BE2C (cell line): ENCODE data around the gene LRCH2.

Source experiments
- DNase-seq: peaks from one replicate; pipeline ENCODE4 v3.0.0-alpha.2; 2020
- H3K27me3 ChIP-seq: fragments of 250-450 bp; sonication (Bioruptor Pico); 2 replicates; pipeline ENCODE4 v1.5.1; 2020; ENCODE audit warnings: mild to moderate bottlenecking
- H3K36me3 ChIP-seq: fragments of 250-450 bp; sonication (Bioruptor Pico); 2 replicates; pipeline ENCODE4 v1.5.1; 2020; ENCODE audit warnings: mild to moderate bottlenecking
- H3K4me1 ChIP-seq: fragments of 250-450 bp; sonication (Bioruptor Pico); 2 replicates; pipeline ENCODE4 v1.5.1; 2020
- H3K4me3 ChIP-seq: 2 replicates; pipeline ENCODE4 v1.5.1; 2011; ENCODE audit warnings: low read depth, low read length
- H3K9me3 ChIP-seq: fragments of 250-450 bp; sonication (Bioruptor Pico); 2 replicates; pipeline ENCODE4 v1.5.1; 2020
- CTCF ChIP-seq: IDR thresholded peaks from 2 replicates; pipeline ENCODE4 v1.5.1; 2012; ENCODE audit warnings: mild to moderate bottlenecking, low read depth, low read length

Gene LRCH2

GRCh38 chrX:115134382-115134781 is 99.5 kb downstream of the LRCH2 start:
- Histone ChIP-seq H3K9me3 (no peaks in the 10 kb centered on the region), H3K27me3 (no peaks in the 10 kb centered on the region)

GRCh38 chrX:115112411-115112810 is 121.5 kb downstream of the LRCH2 start:
- no peaks in the 10 kb centered on the region for H3K27me3 ChIP-seq
- H3K4me1 ChIP-seq: no peaks in the 10 kb centered on the region
- H3K9me3 ChIP-seq: no peaks in the 10 kb centered on the region
- H3K36me3 ChIP-seq: no peaks in the 10 kb centered on the region
- no peak for DNase-seq
- TF ChIP-seq CTCF: no peak
- H3K4me3 ChIP-seq: no peak overlapping the region

More at GRCh38 chrX:115134382-115134781, 99.5 kb downstream of the LRCH2 start:
- no peaks in the 10 kb centered on the region for H3K36me3 ChIP-seq
- H3K4me3 ChIP-seq: no peak overlapping the region
- DNase-seq: no peak
- no peaks in the 10 kb centered on the region for H3K4me1 ChIP-seq
- no peak for TF ChIP-seq CTCF

GRCh38 chrX:115098897-115099296 is 135.0 kb downstream of the LRCH2 start:
- no peak for TF ChIP-seq CTCF
- no peaks in the 10 kb centered on the region for H3K36me3 ChIP-seq
- no peak overlapping the region for H3K4me3 ChIP-seq
- no peak for DNase-seq
- no peaks in the 10 kb centered on the region for H3K9me3 ChIP-seq
- no peaks in the 10 kb centered on the region for H3K4me1 ChIP-seq
- H3K27me3 ChIP-seq: no peaks in the 10 kb centered on the region

- H3K36me3 ChIP-seq: no peaks in the 10 kb centered on the region
- no peak for DNase-seq
- no peaks in the 10 kb centered on the region for H3K9me3 ChIP-seq
- H3K4me3 ChIP-seq: no peak overlapping the region
- no peak for TF ChIP-seq CTCF
- H3K4me1 ChIP-seq: no peaks in the 10 kb centered on the region
- H3K27me3 ChIP-seq: no peaks in the 10 kb centered on the region
Observed at GRCh38 chrX:115093191-115093590, 140.7 kb downstream of the LRCH2 start.

- Histone ChIP-seq H3K27me3 (no peaks in the 10 kb centered on the region), H3K9me3 (no peaks in the 10 kb centered on the region), H3K4me3 (no peak overlapping the region), H3K4me1 (no peaks in the 10 kb centered on the region), H3K36me3 (no peaks in the 10 kb centered on the region)
- no peak for DNase-seq
- no peak for TF ChIP-seq CTCF
Observed at GRCh38 chrX:115089419-115089818, 144.5 kb downstream of the LRCH2 start.

GRCh38 chrX:115068896-115069295 is 165.0 kb downstream of the LRCH2 start:
- TF ChIP-seq CTCF: no peak
- no peaks in the 10 kb centered on the region for H3K36me3 ChIP-seq
- no peaks in the 10 kb centered on the region for H3K27me3 ChIP-seq
- H3K4me3 ChIP-seq: no peak overlapping the region
- no peak for DNase-seq
- H3K4me1 ChIP-seq: no peaks in the 10 kb centered on the region
- H3K9me3 ChIP-seq: no peaks in the 10 kb centered on the region
